B cell (primary cell): ENCODE measurements around the gene ENG. TPM values are rescaled to one million over a fixed set of nuclear protein-coding genes. Genes with fewer than 3 reads are reported as not detected.

Experiments used
- ATAC-seq: fragments of 200-7000 bp; cut with Tn5 transposase; one replicate; pipeline ENCODE4 v1.10.0; 2021; ENCODE audit warnings: low read depth, mild to moderate bottlenecking, moderate number of reproducible peaks, moderate library complexity
- CTCF ChIA-PET: fragments of 350-600 bp; sonication (Branson Sonifier 250); formaldehyde crosslinking; loops from one replicate; lab custom pipeline; 2021; ENCODE audit warnings: antibody characterized with exemption, inconsistent platforms; lab: Charles Lee
- POLR2A ChIA-PET: fragments of 350-600 bp; sonication (Branson Sonifier 250); formaldehyde crosslinking; loops from one replicate; lab custom pipeline; 2021; ENCODE audit warnings: antibody characterized with exemption; lab: Charles Lee
- DNase-seq: peaks from one replicate; pipeline ENCODE4 v3.0.0; 2013
- H2AFZ ChIP-seq: 2 replicates; pipeline ENCODE4 v1.6.1; 2012; ENCODE audit warnings: mild to moderate bottlenecking, low read depth, low read length; ENCODE audit not compliant: insufficient read depth, poor library complexity, severe bottlenecking
- H3K27ac ChIP-seq, 2 donors: 1 replicate in 1 of 2; 2 replicates in 1 of 2; pipeline ENCODE4 v1.5.1; 2012 to 2013; ENCODE audit warnings: low read length in 2 of 2, mild to moderate bottlenecking in 2 of 2, moderate library complexity in 1 of 2
- H3K27me3 ChIP-seq, 4 experiments: fragments of 200-600 bp in 1 of 4; sonication (generic) in 1 of 4; replicated peaks in 1 of 4; 1 replicate in 2 of 4; 2 replicates in 2 of 4; pipeline versions ENCODE4 v1.6.1 to v1.7.0; 2013 to 2016; ENCODE audit warnings: low read length in 3 of 4, mild to moderate bottlenecking in 2 of 4, mixed read lengths in 1 of 4, moderate library complexity in 1 of 4; ENCODE audit not compliant: insufficient read depth in 4 of 4, control insufficient read depth in 3 of 4; ENCODE audit errors: control extremely low read depth in 1 of 4
- H3K36me3 ChIP-seq, 2 experiments: replicated peaks in 1 of 2; 1 replicate in 1 of 2; 2 replicates in 1 of 2; pipeline versions ENCODE4 v1.6.1 to v1.7.1; 2013; ENCODE audit warnings: low read length in 1 of 2; ENCODE audit not compliant: insufficient read depth in 2 of 2, control insufficient read depth in 1 of 2; ENCODE audit errors: control extremely low read depth in 1 of 2, extremely low read depth in 1 of 2
- H3K4me1 ChIP-seq, 2 donors: fragments of 200-600 bp in 1 of 2; sonication (generic) in 1 of 2; 1 replicate in 1 of 2; 2 replicates in 1 of 2; pipeline versions ENCODE4 v1.5.1 to v1.6.1; 2013 to 2017; ENCODE audit warnings: low read length in 2 of 2; ENCODE audit not compliant: control insufficient read depth in 2 of 2, insufficient read depth in 2 of 2
- H3K4me2 ChIP-seq: replicated peaks from 2 replicates; pipeline ENCODE3; 2012; ENCODE audit warnings: mild to moderate bottlenecking, low read depth, low read length; ENCODE audit not compliant: poor library complexity, severe bottlenecking
- H3K4me3 ChIP-seq, 5 experiments: fragments of 200-600 bp in 1 of 5; sonication (generic) in 1 of 5; 1 replicate in 3 of 5; 2 replicates in 2 of 5; pipeline versions ENCODE4 v1.5.1 to v1.7.0; 2011 to 2016; ENCODE audit warnings: low read length in 4 of 5, mild to moderate bottlenecking in 4 of 5, low read depth in 2 of 5, control low read depth in 1 of 5, moderate library complexity in 1 of 5; ENCODE audit not compliant: insufficient read depth in 1 of 5; ENCODE audit errors: control extremely low read depth in 1 of 5, extremely low read depth in 1 of 5
- H3K79me2 ChIP-seq: fragments of 200-600 bp; sonication (generic); one replicate; pipeline ENCODE4 v1.6.0; 2016; ENCODE audit warnings: low read length; ENCODE audit not compliant: control insufficient read depth, insufficient read depth
- H3K9ac ChIP-seq: fragments of 200-600 bp; sonication (generic); 2 replicates; pipeline ENCODE4 v1.6.1; 2017; ENCODE audit warnings: mild to moderate bottlenecking, low read length, moderate library complexity
- H3K9me3 ChIP-seq, 3 donors: one replicate each; pipeline versions ENCODE4 v1.6.1 to v1.7.1; 2013; ENCODE audit warnings: low read length in 2 of 3; ENCODE audit not compliant: control insufficient read depth in 2 of 3, insufficient read depth in 1 of 3; ENCODE audit errors: control extremely low read depth in 1 of 3
- H4K20me1 ChIP-seq: 2 replicates; pipeline ENCODE4 v1.6.0; 2012; ENCODE audit warnings: mild to moderate bottlenecking, low read length; ENCODE audit not compliant: insufficient read depth, control insufficient read depth, poor library complexity, severe bottlenecking
- H3K27ac Mint-ChIP-seq: one replicate; pipeline ENCODE4 v1.8.0; 2021; ENCODE audit warnings: mixed read lengths
- H3K27me3 Mint-ChIP-seq: one replicate; pipeline ENCODE4 v1.8.0; 2021; ENCODE audit warnings: mixed read lengths
- H3K4me1 Mint-ChIP-seq: one replicate; pipeline ENCODE4 v1.8.0; 2021; ENCODE audit warnings: mixed read lengths
- H3K4me3 Mint-ChIP-seq: one replicate; pipeline ENCODE4 v1.8.0; 2021; ENCODE audit warnings: mixed read lengths
- H3K9me3 Mint-ChIP-seq: one replicate; pipeline ENCODE4 v1.8.0; 2022; ENCODE audit warnings: mixed read lengths; ENCODE audit not compliant: insufficient read depth
- CTCF ChIP-seq: fragments of 200-600 bp; IDR thresholded peaks from one replicate; pipeline ENCODE4 v1.8.0; 2022; ENCODE audit warnings: antibody characterized with exemption, mild to moderate bottlenecking
- EZH2 ChIP-seq: IDR thresholded peaks from 2 replicates; pipeline ENCODE4 v1.6.1; 2012; ENCODE audit warnings: borderline replicate concordance, low read depth, mild to moderate bottlenecking, moderate library complexity, low read length; ENCODE audit not compliant: insufficient read depth, poor library complexity, severe bottlenecking
- WGBS: methylation state at CpG from one replicate; pipeline ENCODE4 v1.1.5; 2013; ENCODE audit warnings: missing lambda C conversion rate; ENCODE audit not compliant: insufficient coverage; 5-methylcytosine and 5-hydroxymethylcytosine counted together
- intact Hi-C: fragments of 100-400 bp; cut with micrococcal nuclease; formaldehyde crosslinking; loops from one replicate; pipeline ENCODE4 v1.10.0; 2022
- polyA plus RNA-seq: library from polyadenylated mRNA; depleted of rRNA; stranded (reverse); fragments of >200 nt; gene quantifications from 2 replicates; pipeline ENCODE4 v1.2.3, GENCODE V29; 2012
- total RNA-seq, 2 donors: library from RNA; stranded (reverse); fragments of 120-200 nt in 1 of 2; gene quantifications; 1 replicate in 1 of 2; 2 replicates in 1 of 2; pipeline versions ENCODE4 v1.2.3 to v1.2.4, GENCODE V29; 2013 to 2022

Gene ENG
- total and polyA plus RNA-seq, 2 donors (not counting 1 experiment from before 2014, with no cell fraction given) = 5.4 to 12.6 TPM

- ATAC-seq = no peak
- Histone ChIP-seq H2AFZ (no peak overlapping the region), H3K27ac (peak overlapping the region; percentile 89 to 97), H3K9me3 (no peaks in the 10 kb centered on the region), H4K20me1 (peaks cover 50% of the 10 kb centered on the region), H3K79me2 (peaks cover 80% of the 10 kb centered on the region), H3K36me3 (peaks cover 0 to 26% of the 10 kb centered on the region in 2 experiments), H3K4me3 (peak overlapping the region; percentile 64 to 97 (median 83)), H3K4me2 (peak overlapping the region; percentile 93), H3K9ac (peak overlapping the region; percentile 76), H3K4me1 (peaks cover 33 to 79% of the 10 kb centered on the region in 2 donors), H3K27me3 (no peaks in the 10 kb centered on the region)
- Mint-ChIP-seq H3K4me3 (peak overlapping the region; percentile 100), H3K9me3 (no peaks in the 10 kb centered on the region), H3K27ac (peak overlapping the region; percentile 97), H3K4me1 (peaks cover 59% of the 10 kb centered on the region), H3K27me3 (no peaks in the 10 kb centered on the region)
- DNase-seq = no peak
- intact Hi-C loops = loop anchor here (10.0 kb wide), 2 partner anchors 163 to 347 kb away; partner anchors contain the start of genes PTGES2 and STXBP1
- ChIA-PET POLR2A (interaction anchor here (0.6 to 2.0 kb wide), 4 partner anchors 24 to 129 kb away, joined by 3 to 12 read pairs (median 6); partner anchors contain the start of gene TOR2A), CTCF (interaction anchor here (0.7 to 3.4 kb wide), 5 partner anchors 12 to 257 kb away, joined by 3 to 24 read pairs (median 3); no protein-coding TSS in a partner anchor)
- TF ChIP-seq CTCF = no peak
- TF ChIP-seq EZH2 = no peak
- 0% methylated on average over 12 of the region's 18 CpGs for WGBS
Measured at GRCh38 chr9:127777368-127777980, 77.0 kb downstream of the ENG start.

- no peaks in the 10 kb centered on the region for H3K27me3 ChIP-seq
- H2AFZ ChIP-seq = no peak overlapping the region
- peak overlapping the region; percentile 55 to 97 for H3K27ac ChIP-seq
- peak overlapping the region; percentile 76 for H3K9ac ChIP-seq
- H3K4me3 Mint-ChIP-seq = peak overlapping the region; percentile 100
- peaks cover 0 to 31% of the 10 kb centered on the region in 2 experiments for H3K36me3 ChIP-seq
- no peak for TF ChIP-seq EZH2
- TF ChIP-seq CTCF = no peak
- POLR2A ChIA-PET = interaction anchor here (0.8 to 2.7 kb wide), 3 partner anchors 8 to 93 kb away, joined by 3 to 16 read pairs (median 9); partner anchors contain the start of genes CDK9 and TOR2A
- 0% methylated on average over 3 of the region's 5 CpGs for WGBS
- H3K79me2 ChIP-seq = peaks cover 83% of the 10 kb centered on the region
- no peaks in the 10 kb centered on the region for H3K9me3 Mint-ChIP-seq
- H3K9me3 ChIP-seq = no peaks in the 10 kb centered on the region
- peak overlapping the region; percentile 64 to 91 (median 83) for H3K4me3 ChIP-seq
- H4K20me1 ChIP-seq = peaks cover 55% of the 10 kb centered on the region
- DNase-seq = no peak
- CTCF ChIA-PET = interaction anchor here (1.4 to 2.1 kb wide), 3 partner anchors 16 to 93 kb away, joined by 3 to 12 read pairs (median 10); partner anchors contain the start of gene TOR2A
- intact Hi-C loops = loop anchor here (1.0 to 10.0 kb wide), 3 partner anchors 8 to 348 kb away; partner anchors contain the start of genes PTGES2 and STXBP1
- H3K4me1 Mint-ChIP-seq = peaks cover 56% of the 10 kb centered on the region
- peak overlapping the region; percentile 97 for H3K27ac Mint-ChIP-seq
- peak overlapping the region; percentile 93 for H3K4me2 ChIP-seq
- no peaks in the 10 kb centered on the region for H3K27me3 Mint-ChIP-seq
- ATAC-seq = no peak
- peaks cover 32 to 77% of the 10 kb centered on the region in 2 donors for H3K4me1 ChIP-seq
Measured at GRCh38 chr9:127776924-127777289, 77.6 kb downstream of the ENG start.
